WTC11 (cell line): ENCODE measurements around the gene CFAP298.

Source experiments
- ATF1 ChIP-seq: sonication (generic); formaldehyde crosslinking; IDR thresholded peaks from 2 replicates; pipeline ENCODE4 v1.8.1; 2023; ENCODE audit warnings: mild to moderate bottlenecking, moderate library complexity, missing genetic modification reagents
- CTCF ChIP-seq: fragments of 200-600 bp; IDR thresholded peaks from 2 replicates; pipeline ENCODE4 v1.8.0; 2022; ENCODE audit warnings: antibody characterized with exemption
- E2F1 ChIP-seq: sonication (generic); formaldehyde crosslinking; IDR thresholded peaks from 2 replicates; pipeline ENCODE4 v1.8.0; 2022; ENCODE audit warnings: mild to moderate bottlenecking, missing genetic modification reagents
- MAX ChIP-seq: sonication (generic); formaldehyde crosslinking; IDR thresholded peaks from 2 replicates; pipeline ENCODE4 v1.8.0; 2022; ENCODE audit warnings: mild to moderate bottlenecking, missing genetic modification reagents
- MLX ChIP-seq: sonication (generic); formaldehyde crosslinking; IDR thresholded peaks from 2 replicates; pipeline ENCODE4 v1.8.1; 2023; ENCODE audit warnings: mild to moderate bottlenecking, missing genetic modification reagents, moderate library complexity
- SOX15 ChIP-seq: fragments of 250-450 bp; sonication (Bioruptor Pico); IDR thresholded peaks from 2 replicates; pipeline ENCODE4 v1.9.0; 2021; ENCODE audit warnings: mild to moderate bottlenecking
- SP1 ChIP-seq: sonication (generic); formaldehyde crosslinking; conservative IDR thresholded peaks from 2 replicates; pipeline ENCODE4 v1.8.1; 2022; ENCODE audit warnings: missing genetic modification reagents
- USF2 ChIP-seq: sonication (generic); formaldehyde crosslinking; IDR thresholded peaks from 2 replicates; pipeline ENCODE4 v1.8.1; 2023; ENCODE audit warnings: mild to moderate bottlenecking, missing genetic modification reagents, moderate library complexity
- ZNF532 ChIP-seq: fragments of 250-450 bp; sonication (Bioruptor Pico); IDR thresholded peaks from 2 replicates; pipeline ENCODE4 v1.9.0; 2021; ENCODE audit warnings: mild to moderate bottlenecking, borderline replicate concordance

- no peak for TF ChIP-seq CTCF
- TF ChIP-seq ATF1 (CRISPR knock-in tag): no peak
- TF ChIP-seq USF2 (CRISPR knock-in tag): no peak
- no peak for TF ChIP-seq MLX (CRISPR knock-in tag)
- TF ChIP-seq SP1 (CRISPR knock-in tag): no peak
- no peak for TF ChIP-seq ZNF532
- TF ChIP-seq E2F1 (CRISPR knock-in tag): no peak
- TF ChIP-seq SOX15 (CRISPR knock-in tag): no peak
- no peak for TF ChIP-seq MAX (CRISPR knock-in tag)
These were observed 12.7 kb downstream of the CFAP298 start for GRCh38 chr21:32599526-32599925.
